ENCODE measurements around the gene HPN. TPM values are rescaled to one million over a fixed set of nuclear protein-coding genes. Genes with fewer than 3 reads are reported as not detected.

The HPN gene
- total RNA-seq, 1 experiment from 2014 or later, result 10.6 TPM

- Histone ChIP-seq H3K4me1 (ENCODE audit: insufficient read depth, low read length) (no peaks in the 10 kb centered on the region), H4K8ac (replicated peaks; ENCODE audit: insufficient read length, low read depth, low read length) (no peak overlapping the region), H2BK12ac (ENCODE audit: insufficient read length, low read depth, low read length) (no peak overlapping the region), H2BK5ac (ENCODE audit: insufficient read length, low read length) (no peak overlapping the region), H4K91ac (ENCODE audit: insufficient read length, low read depth, low read length) (no peak overlapping the region), H4K20me1 (ENCODE audit: control insufficient read depth, insufficient read depth, insufficient read length) (no peaks in the 10 kb centered on the region), H4K5ac (ENCODE audit: insufficient read length, low read depth, low read length) (no peak overlapping the region), H3K18ac (ENCODE audit: insufficient read length, low read depth, low read length) (no peak overlapping the region), H3T11ph (ENCODE audit: low read length) (no peak overlapping the region), H3K4me2 (ENCODE audit: insufficient read depth, insufficient read length, low read length) (no peak overlapping the region), H3K79me1 (ENCODE audit: insufficient read depth, low read depth, low read length, poor library complexity, severe bottlenecking) (no peaks in the 10 kb centered on the region), H2AFZ (ENCODE audit: low read length) (no peak overlapping the region), H3K9ac (ENCODE audit: extremely low read depth, insufficient read length, low read length) (no peak overlapping the region), H2BK15ac (ENCODE audit: low read depth, low read length) (no peak overlapping the region), H3K27ac (ENCODE audit: insufficient read length, low read depth, low read length) (no peak overlapping the region), H2BK120ac (ENCODE audit: low read depth, low read length, poor library complexity, severe bottlenecking) (no peak overlapping the region), H2AK5ac (ENCODE audit: insufficient read length, low read length) (no peak overlapping the region), H3K23ac (ENCODE audit: insufficient read length, low read depth, low read length) (no peak overlapping the region), H3K9me3 (ENCODE audit: control insufficient read depth, low read depth, low read length) (no peaks in the 10 kb centered on the region), H3K79me2 (ENCODE audit: insufficient read depth, low read length) (no peaks in the 10 kb centered on the region), H3K14ac (ENCODE audit: insufficient read depth, low read length) (no peak overlapping the region), H3K4ac (ENCODE audit: low read depth, low read length) (no peak overlapping the region), H2BK20ac (ENCODE audit: low read depth, low read length, poor library complexity, severe bottlenecking) (no peak overlapping the region), H3K23me2 (ENCODE audit: insufficient read length, low read depth, low read length, poor library complexity, severe bottlenecking) (no peaks in the 10 kb centered on the region), H3K27me3 (ENCODE audit: insufficient read depth, low read length) (no peaks in the 10 kb centered on the region), H3K56ac (ENCODE audit: insufficient read length, low read depth, low read length) (no peak overlapping the region)
- no CpG with 5 or more reads among the region's 26 CpGs for WGBS (ENCODE audit: extremely low coverage, insufficient read length, low lambda C conversion rate)
- Mint-ChIP-seq H3K27me3 (ENCODE audit: low read depth) (peaks cover 26% of the 10 kb centered on the region), H3K36me3 (ENCODE audit: insufficient read depth in 1 of 3, low read depth in 3 of 3) (no peaks in the 10 kb centered on the region), H3K4me1 (peaks cover 20 to 22% of the 10 kb centered on the region in 2 experiments), H3K9me3 (no peaks in the 10 kb centered on the region), H3K27ac (peak overlapping the region in 1 of 3 experiments; percentile 63; a peak in 2 of 7 replicates), H3K4me3 (no peak overlapping the region)
- no peak for TF ChIP-seq CTCF (conservative IDR thresholded peaks at IDR 0.05)
- no peak for DNase-seq
Observed at GRCh38 chr19:35059006-35059798, 17.7 kb downstream of the HPN start.

Measured in H9 (cell line).